Rectal smooth muscle tissue (tissue), 1 donor: ENCODE data around the gene TBC1D12.

Experiments used
- H3K27ac ChIP-seq: one replicate; pipeline ENCODE4 v1.7.0; 2013; ENCODE audit warnings: low read depth, low read length, inconsistent platforms
- H3K27me3 ChIP-seq: one replicate; pipeline ENCODE4 v1.7.0; 2013; ENCODE audit warnings: low read length; ENCODE audit not compliant: control insufficient read depth, insufficient read depth
- H3K36me3 ChIP-seq: one replicate; pipeline ENCODE4 v1.7.0; 2013; ENCODE audit warnings: low read length; ENCODE audit not compliant: control insufficient read depth, insufficient read depth
- H3K4me1 ChIP-seq: one replicate; pipeline ENCODE4 v1.7.0; 2013; ENCODE audit warnings: low read length; ENCODE audit not compliant: control insufficient read depth, insufficient read depth
- H3K4me3 ChIP-seq: one replicate; pipeline ENCODE4 v1.7.0; 2013; ENCODE audit warnings: low read length
- H3K9ac ChIP-seq: one replicate; pipeline ENCODE4 v1.7.0; 2013; ENCODE audit warnings: low read length

The TBC1D12 gene

GRCh38 chr10:94402204-94402842, at the start of gene TBC1D12:
TBC1D12 (plus strand) TSS chr10:94402541; CDS start chr10:94402614, 73 bp downstream.
- Histone ChIP-seq H3K4me1 (no peaks in the 10 kb centered on the region), H3K27me3 (no peaks in the 10 kb centered on the region), H3K9ac (peak within 1 kb of the TSS; percentile 60), H3K27ac (peak within 1 kb of the TSS; percentile 72), H3K4me3 (peak within 1 kb of the TSS; percentile 80), H3K36me3 (no peaks in the 10 kb centered on the region)

- H3K36me3 ChIP-seq, result peaks cover 8% of the 10 kb centered on the region
Measured at GRCh38 chr10:94353336-94353735, 49.0 kb upstream of the TBC1D12 start.

GRCh38 chr10:94355841-94356240, 46.5 kb upstream of the TBC1D12 start:
- Histone ChIP-seq H3K27ac (no peak overlapping the region), H3K9ac (no peak overlapping the region), H3K27me3 (no peaks in the 10 kb centered on the region), H3K4me1 (no peaks in the 10 kb centered on the region), H3K36me3 (peaks cover 5% of the 10 kb centered on the region), H3K4me3 (no peak overlapping the region)

More at GRCh38 chr10:94353336-94353735, 49.0 kb upstream of the TBC1D12 start:
- no peaks in the 10 kb centered on the region for H3K27me3 ChIP-seq
- no peak overlapping the region for H3K9ac ChIP-seq
- H3K4me1 ChIP-seq, result no peaks in the 10 kb centered on the region
- H3K27ac ChIP-seq, result no peak overlapping the region
- no peak overlapping the region for H3K4me3 ChIP-seq

- peaks cover 5% of the 10 kb centered on the region for H3K4me1 ChIP-seq
- H3K27me3 ChIP-seq, result no peaks in the 10 kb centered on the region
- no peak overlapping the region for H3K27ac ChIP-seq
- H3K4me3 ChIP-seq, result no peak overlapping the region
- H3K9ac ChIP-seq, result no peak overlapping the region
- H3K36me3 ChIP-seq, result peaks cover 5% of the 10 kb centered on the region
Measured at GRCh38 chr10:94357193-94357592, 45.1 kb upstream of the TBC1D12 start.

- H3K27me3 ChIP-seq, result no peaks in the 10 kb centered on the region
- no peak overlapping the region for H3K9ac ChIP-seq
- H3K36me3 ChIP-seq, result peaks cover 3% of the 10 kb centered on the region
- no peak overlapping the region for H3K4me3 ChIP-seq
- no peak overlapping the region for H3K27ac ChIP-seq
- H3K4me1 ChIP-seq, result peaks cover 5% of the 10 kb centered on the region
Measured at GRCh38 chr10:94358480-94358879, 43.9 kb upstream of the TBC1D12 start.

- H3K27ac ChIP-seq, result no peak overlapping the region
- H3K4me3 ChIP-seq, result peak overlapping the region; percentile 9
- peaks cover 5% of the 10 kb centered on the region for H3K4me1 ChIP-seq
- no peaks in the 10 kb centered on the region for H3K27me3 ChIP-seq
- H3K9ac ChIP-seq, result no peak overlapping the region
- peaks cover 2% of the 10 kb centered on the region for H3K36me3 ChIP-seq
Measured at GRCh38 chr10:94361171-94361794, 41.1 kb upstream of the TBC1D12 start.

GRCh38 chr10:94362360-94363250, 39.7 kb upstream of the TBC1D12 start, which contains the start of gene NOC3L:
NOC3L (minus strand) TSS chr10:94362939; CDS start chr10:94362838, 101 bp downstream.
- Histone ChIP-seq H3K36me3 (no peaks in the 10 kb centered on the region), H3K27me3 (no peaks in the 10 kb centered on the region), H3K4me1 (peaks cover 5% of the 10 kb centered on the region), H3K4me3 (peak within 1 kb of the TSS; percentile 97), H3K27ac (peak within 1 kb of the TSS; percentile 67), H3K9ac (peak within 1 kb of the TSS; percentile 26)

- Histone ChIP-seq H3K27ac (no peak overlapping the region), H3K36me3 (no peaks in the 10 kb centered on the region), H3K4me3 (peak overlapping the region; percentile 97), H3K4me1 (peaks cover 5% of the 10 kb centered on the region), H3K27me3 (no peaks in the 10 kb centered on the region), H3K9ac (no peak overlapping the region)
Measured at GRCh38 chr10:94363251-94363565, 39.1 kb upstream of the TBC1D12 start.

GRCh38 chr10:94364482-94364881, 37.9 kb upstream of the TBC1D12 start:
- Histone ChIP-seq H3K27me3 (no peaks in the 10 kb centered on the region), H3K9ac (no peak overlapping the region), H3K4me1 (peaks cover 5% of the 10 kb centered on the region), H3K4me3 (no peak overlapping the region), H3K36me3 (no peaks in the 10 kb centered on the region), H3K27ac (no peak overlapping the region)

GRCh38 chr10:94366382-94366781, 36.0 kb upstream of the TBC1D12 start:
- Histone ChIP-seq H3K9ac (no peak overlapping the region), H3K4me1 (peaks cover 5% of the 10 kb centered on the region), H3K27ac (no peak overlapping the region), H3K4me3 (no peak overlapping the region), H3K36me3 (no peaks in the 10 kb centered on the region), H3K27me3 (no peaks in the 10 kb centered on the region)

- no peak overlapping the region for H3K9ac ChIP-seq
Measured at GRCh38 chr10:94370501-94370900, 31.8 kb upstream of the TBC1D12 start.

GRCh38 chr10:94375374-94375773, 27.0 kb upstream of the TBC1D12 start:
- H3K4me1 ChIP-seq, result no peaks in the 10 kb centered on the region
- no peaks in the 10 kb centered on the region for H3K36me3 ChIP-seq
- no peaks in the 10 kb centered on the region for H3K27me3 ChIP-seq
- H3K4me3 ChIP-seq, result no peak overlapping the region
- H3K9ac ChIP-seq, result no peak overlapping the region
- H3K27ac ChIP-seq, result no peak overlapping the region

More at GRCh38 chr10:94370501-94370900, 31.8 kb upstream of the TBC1D12 start:
- Histone ChIP-seq H3K27ac (no peak overlapping the region), H3K36me3 (no peaks in the 10 kb centered on the region), H3K4me1 (no peaks in the 10 kb centered on the region), H3K4me3 (no peak overlapping the region), H3K27me3 (no peaks in the 10 kb centered on the region)
